OCI-LY7 (cell line): Measurements from ENCODE around the gene WSB1. TPM values are rescaled to one million over a fixed set of nuclear protein-coding genes. Genes with fewer than 3 reads are reported as not detected.
"Not testable (repeated sequence)": the region's sequence is repeated elsewhere in the genome, so short reads cannot be mapped to it uniquely, and the experiment has no call there.

Experiments
- BruUV-seq: library from RNA; stranded (reverse); fragments of 400-500 nt; replicated peaks from 2 replicates; lab custom pipeline; 2021; lab: Mats Ljungman, UMichigan
- CTCF ChIA-PET: fragments of 300-600 bp; sonication (Branson Sonifier 250); formaldehyde crosslinking; loops from one replicate; lab custom pipeline; 2022; ENCODE audit warnings: antibody characterized with exemption; ENCODE audit not compliant: unreplicated experiment; lab: Charles Lee
- POLR2A ChIA-PET: fragments of 300-600 bp; sonication (Branson Sonifier 250); formaldehyde crosslinking; loops from one replicate; lab custom pipeline; 2022; ENCODE audit warnings: antibody characterized with exemption; lab: Charles Lee
- DNase-seq: peaks from one replicate; pipeline ENCODE4 v3.0.0-alpha.2; 2015; ENCODE audit warnings: low spot score
- H2AFZ ChIP-seq: fragments of 200-600 bp; sonication (generic), shearing (Covaris generic); 2 replicates; pipeline ENCODE4 v1.6.1; 2014; ENCODE audit warnings: mild to moderate bottlenecking, antibody characterized with exemption, low read length, moderate library complexity
- H3K27ac ChIP-seq: fragments of 200-600 bp; sonication (generic); 2 replicates; pipeline ENCODE4 v1.5.1; 2014; ENCODE audit warnings: mixed run types, low read depth, mild to moderate bottlenecking, moderate library complexity, low read length, inconsistent platforms; ENCODE audit not compliant: poor library complexity, severe bottlenecking
- H3K36me3 ChIP-seq: fragments of 200-600 bp; sonication (generic); 2 replicates; pipeline ENCODE4 v1.6.1; 2014; ENCODE audit warnings: mild to moderate bottlenecking, antibody characterized with exemption, low read length, moderate library complexity, mixed read lengths; ENCODE audit not compliant: insufficient read depth
- H3K4me1 ChIP-seq: fragments of 200-600 bp; sonication (generic); 2 replicates; pipeline ENCODE4 v1.5.1; 2014; ENCODE audit warnings: mild to moderate bottlenecking, low read length; ENCODE audit not compliant: insufficient read depth, poor library complexity, severe bottlenecking
- H3K4me2 ChIP-seq: fragments of 200-600 bp; sonication (generic); 2 replicates; pipeline ENCODE4 v1.6.1; 2014; ENCODE audit warnings: mild to moderate bottlenecking, low read length
- H3K4me3 ChIP-seq: fragments of 200-600 bp; sonication (generic); 2 replicates; pipeline ENCODE4 v1.5.1; 2014; ENCODE audit warnings: mild to moderate bottlenecking, low read depth, low read length; ENCODE audit not compliant: poor library complexity, severe bottlenecking
- H3K79me2 ChIP-seq: fragments of 200-600 bp; sonication (generic); 2 replicates; pipeline ENCODE4 v1.6.1; 2016; ENCODE audit warnings: low read depth, mild to moderate bottlenecking, low read length, moderate library complexity, mixed read lengths; ENCODE audit not compliant: insufficient read depth
- H3K9me2 ChIP-seq: fragments of 200-600 bp; sonication (generic); 2 replicates; pipeline ENCODE4 v1.6.1; 2016; ENCODE audit warnings: mild to moderate bottlenecking, low read length, mixed read lengths; ENCODE audit not compliant: insufficient read depth
- H3K9me3 ChIP-seq: fragments of 200-600 bp; sonication (generic); 2 replicates; pipeline ENCODE4 v1.6.1; 2014; ENCODE audit warnings: mild to moderate bottlenecking, mixed run types, low read length, mixed read lengths
- H4K20me1 ChIP-seq: fragments of 200-600 bp; sonication (generic); 2 replicates; pipeline ENCODE4 v1.6.1; 2014; ENCODE audit warnings: mild to moderate bottlenecking, antibody characterized with exemption, low read length, moderate library complexity, mixed read lengths; ENCODE audit not compliant: insufficient read depth
- EZH2phosphoT487 ChIP-seq: fragments of 200-600 bp; sonication (generic); IDR thresholded peaks from 2 replicates; pipeline ENCODE4 v1.6.1; 2018; ENCODE audit warnings: low read depth, borderline replicate concordance, mild to moderate bottlenecking, mixed run types, antibody characterized with exemption, low read length, moderate library complexity, mixed read lengths
- intact Hi-C: fragments of 100-400 bp; cut with micrococcal nuclease; formaldehyde crosslinking; loops from one replicate; pipeline ENCODE4 v1.10.0; 2022; ENCODE audit not compliant: unreplicated experiment
- total RNA-seq, 2 experiments: library from RNA; depleted of rRNA in 1 of 2; stranded (reverse); fragments of >200 nt in 1 of 2; shearing (Covaris generic) in 1 of 2; gene quantifications; 2 replicates each; pipeline ENCODE4 v1.2.3, GENCODE V29; 2014 to 2022
- TF ChIP-seq, protein P1 (sequence below): fragments of 200-600 bp; sonication (generic); conservative IDR thresholded peaks from 2 replicates; pipeline ENCODE4 v1.5.1; 2014; ENCODE audit warnings: mild to moderate bottlenecking, antibody characterized with exemption, low read length, moderate library complexity, mixed read lengths

The WSB1 gene
- total RNA-seq, 2 experiments from 2014 or later: 115 to 118 TPM

DNA sequence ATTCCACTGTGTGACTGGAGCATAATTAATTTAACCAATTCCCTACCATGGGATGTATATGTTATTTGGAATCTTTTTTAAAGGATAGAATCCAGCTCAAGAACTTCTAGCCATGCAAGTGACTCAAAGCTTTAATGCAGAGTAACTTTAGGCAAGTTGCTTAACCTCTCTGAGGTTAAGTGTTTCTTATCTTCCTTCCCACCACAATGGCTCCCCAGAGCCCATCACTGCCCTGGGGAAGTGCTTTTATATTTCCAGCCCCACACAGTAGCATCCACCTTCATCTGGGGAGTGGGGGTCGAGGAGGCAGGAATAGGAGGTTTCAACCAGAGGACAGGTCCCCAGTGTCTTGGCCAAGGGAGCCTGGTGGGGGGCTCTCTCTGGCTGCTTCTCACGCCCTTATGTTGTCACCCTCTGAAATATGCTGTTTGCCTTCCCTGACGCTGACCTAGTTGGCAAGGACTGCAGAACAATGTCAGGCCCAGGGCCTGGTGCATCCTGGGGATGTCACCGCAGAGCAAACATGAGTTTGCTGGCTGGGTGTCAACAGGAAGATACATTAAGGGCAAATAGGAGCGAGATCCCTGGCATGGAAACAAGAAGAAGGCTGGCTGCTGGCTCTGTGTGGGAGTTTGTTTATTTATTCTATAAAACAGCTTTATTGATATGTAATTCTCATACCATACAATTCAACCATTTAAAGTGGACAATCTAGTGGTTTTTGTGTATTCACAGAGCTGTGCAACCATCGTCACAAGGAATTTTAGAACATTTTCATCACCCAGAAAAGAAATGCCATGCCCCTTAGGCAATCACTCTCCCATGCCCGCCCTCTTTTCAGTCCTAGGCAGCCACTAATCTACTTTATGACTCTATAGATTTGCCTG lies 46.6 kb upstream of the WSB1 start:
- no peak overlapping the region for H3K27ac ChIP-seq
- no peak for DNase-seq
- no peak overlapping the region for H3K4me3 ChIP-seq
- H2AFZ ChIP-seq: no peak overlapping the region
- no peak for TF ChIP-seq EZH2phosphoT487
- TF ChIP-seq, protein P1, sequence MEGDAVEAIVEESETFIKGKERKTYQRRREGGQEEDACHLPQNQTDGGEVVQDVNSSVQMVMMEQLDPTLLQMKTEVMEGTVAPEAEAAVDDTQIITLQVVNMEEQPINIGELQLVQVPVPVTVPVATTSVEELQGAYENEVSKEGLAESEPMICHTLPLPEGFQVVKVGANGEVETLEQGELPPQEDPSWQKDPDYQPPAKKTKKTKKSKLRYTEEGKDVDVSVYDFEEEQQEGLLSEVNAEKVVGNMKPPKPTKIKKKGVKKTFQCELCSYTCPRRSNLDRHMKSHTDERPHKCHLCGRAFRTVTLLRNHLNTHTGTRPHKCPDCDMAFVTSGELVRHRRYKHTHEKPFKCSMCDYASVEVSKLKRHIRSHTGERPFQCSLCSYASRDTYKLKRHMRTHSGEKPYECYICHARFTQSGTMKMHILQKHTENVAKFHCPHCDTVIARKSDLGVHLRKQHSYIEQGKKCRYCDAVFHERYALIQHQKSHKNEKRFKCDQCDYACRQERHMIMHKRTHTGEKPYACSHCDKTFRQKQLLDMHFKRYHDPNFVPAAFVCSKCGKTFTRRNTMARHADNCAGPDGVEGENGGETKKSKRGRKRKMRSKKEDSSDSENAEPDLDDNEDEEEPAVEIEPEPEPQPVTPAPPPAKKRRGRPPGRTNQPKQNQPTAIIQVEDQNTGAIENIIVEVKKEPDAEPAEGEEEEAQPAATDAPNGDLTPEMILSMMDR: no peak
- peaks cover 14% of the 10 kb centered on the region for H3K4me1 ChIP-seq
- no TSS peak for BruUV-seq
- ChIA-PET POLR2A (interaction anchor here (1.2 kb wide), 1 partner anchor 56 kb away, joined by 4 read pairs; no protein-coding TSS in a partner anchor), CTCF (no interaction called here)
- intact Hi-C loops: no loop called here
- H3K79me2 ChIP-seq: no peaks in the 10 kb centered on the region
- no peaks in the 10 kb centered on the region for H4K20me1 ChIP-seq
- no peaks in the 10 kb centered on the region for H3K9me3 ChIP-seq
- no peaks in the 10 kb centered on the region for H3K36me3 ChIP-seq
- no peak overlapping the region for H3K4me2 ChIP-seq
- H3K9me2 ChIP-seq: no peaks in the 10 kb centered on the region

DNA sequence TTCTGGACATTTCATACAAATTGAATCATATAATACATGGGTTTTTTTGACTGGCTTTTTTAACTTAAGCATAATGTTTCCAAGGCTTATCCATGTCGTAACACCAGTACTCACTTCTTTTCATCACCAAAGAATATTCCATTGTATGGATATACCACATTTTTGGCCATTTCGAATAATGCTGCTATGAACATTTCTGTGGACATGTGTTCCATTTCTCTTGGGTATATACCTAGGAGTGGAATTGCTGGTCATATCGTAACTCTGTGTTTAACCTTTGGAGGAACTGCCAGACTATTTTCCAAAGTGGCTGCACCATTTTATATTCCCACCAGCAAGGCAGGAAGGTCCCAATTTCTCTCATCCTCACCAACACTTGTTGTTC lies 46.0 kb upstream of the WSB1 start:
- Histone ChIP-seq H3K9me3 (no peaks in the 10 kb centered on the region), H2AFZ (no peak overlapping the region), H4K20me1 (no peaks in the 10 kb centered on the region), H3K4me2 (no peak overlapping the region), H3K36me3 (no peaks in the 10 kb centered on the region), H3K4me3 (no peak overlapping the region), H3K4me1 (peaks cover 14% of the 10 kb centered on the region), H3K9me2 (no peaks in the 10 kb centered on the region), H3K79me2 (no peaks in the 10 kb centered on the region), H3K27ac (no peak overlapping the region)
- intact Hi-C loops: no loop called here
- ChIA-PET CTCF (no interaction called here), POLR2A (no interaction called here)
- no peak for TF ChIP-seq EZH2phosphoT487
- TF ChIP-seq, protein P1: no peak
- no TSS peak for BruUV-seq
- no peak for DNase-seq

DNA sequence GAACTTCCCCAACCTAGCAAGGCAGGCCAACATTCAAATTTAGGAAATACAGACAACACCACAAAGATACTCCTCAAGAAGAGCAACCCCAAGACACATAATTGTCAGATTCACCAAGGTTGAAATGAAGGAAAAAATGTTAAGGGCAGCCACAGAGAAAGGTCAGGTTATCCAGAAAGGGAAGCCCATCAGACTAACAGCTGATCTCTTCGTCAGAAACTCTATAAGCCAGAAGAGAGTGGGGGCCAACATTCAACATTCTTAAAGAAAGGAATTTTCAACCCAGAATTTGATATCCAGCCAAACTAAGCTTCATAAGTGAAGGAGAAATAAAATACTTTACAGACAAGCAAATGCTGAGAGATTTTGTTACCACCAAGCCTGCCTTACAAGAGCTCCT lies 43.1 kb upstream of the WSB1 start:
- H3K4me3 ChIP-seq, H4K20me1 ChIP-seq, H3K9me3 ChIP-seq, H3K9me2 ChIP-seq, DNase-seq, H3K79me2 ChIP-seq, CTCF ChIA-PET, intact Hi-C loops, H3K4me1 ChIP-seq, POLR2A ChIA-PET, H3K4me2 ChIP-seq, H3K27ac ChIP-seq, BruUV-seq, H2AFZ ChIP-seq, H3K36me3 ChIP-seq: not testable (repeated sequence)

DNA sequence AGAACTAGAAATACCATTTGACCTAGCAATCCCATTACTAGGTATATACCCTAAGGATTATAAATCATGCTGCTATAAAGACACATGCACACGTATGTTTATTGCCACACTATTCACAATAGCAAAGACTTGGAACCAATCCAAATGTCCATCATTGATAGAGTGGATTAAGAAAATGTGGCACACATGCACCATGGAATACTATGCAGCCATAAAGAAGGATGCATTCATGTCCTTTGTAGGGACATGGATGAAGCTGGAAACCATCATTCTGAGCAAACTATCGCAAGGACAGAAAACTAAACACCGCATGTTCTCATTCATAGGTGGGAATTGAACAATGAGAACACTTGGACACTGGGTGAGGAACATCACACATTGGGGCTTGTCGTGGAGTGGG lies 39.1 kb upstream of the WSB1 start:
- H3K4me3 ChIP-seq, H2AFZ ChIP-seq: not testable (repeated sequence)

More for the DNA sequence above, 39.1 kb upstream of the WSB1 start:
- H4K20me1 ChIP-seq, H3K9me3 ChIP-seq, H3K36me3 ChIP-seq, H3K27ac ChIP-seq, CTCF ChIA-PET, H3K9me2 ChIP-seq, H3K79me2 ChIP-seq, BruUV-seq, H3K4me1 ChIP-seq, H3K4me2 ChIP-seq, DNase-seq, intact Hi-C loops: not testable (repeated sequence)
- POLR2A ChIA-PET: interaction anchor here (0.7 kb wide), 2 partner anchors 16 to 30 kb away, joined by 3 to 4 read pairs; no protein-coding TSS in a partner anchor
